A549 (cell line): ENCODE data around the gene FOXQ1.

ENCODE experiments used
- EHMT2 ChIP-seq: fragments of 200-600 bp; sonication (generic); IDR thresholded peaks from 2 replicates; pipeline ENCODE4 v1.6.1; 2016; ENCODE audit warnings: antibody characterized with exemption, low read depth, mild to moderate bottlenecking, moderate library complexity
- POLR2A ChIP-seq: IDR thresholded peaks from 2 replicates; pipeline ENCODE4 v1.6.1; 2012; ENCODE audit warnings: mild to moderate bottlenecking, low read length
- ZFP36 ChIP-seq: fragments of 450-650 bp; IDR thresholded peaks from 2 replicates; pipeline ENCODE4 v1.6.1; 2014; ENCODE audit warnings: borderline replicate concordance; ENCODE audit not compliant: partially characterized antibody
- TF ChIP-seq, protein P1 (sequence below): fragments of >200 bp; sonication (Bioruptor Twin); formaldehyde crosslinking; IDR thresholded peaks from 3 replicates; pipeline ENCODE4 v1.5.1; 2016

DNA sequence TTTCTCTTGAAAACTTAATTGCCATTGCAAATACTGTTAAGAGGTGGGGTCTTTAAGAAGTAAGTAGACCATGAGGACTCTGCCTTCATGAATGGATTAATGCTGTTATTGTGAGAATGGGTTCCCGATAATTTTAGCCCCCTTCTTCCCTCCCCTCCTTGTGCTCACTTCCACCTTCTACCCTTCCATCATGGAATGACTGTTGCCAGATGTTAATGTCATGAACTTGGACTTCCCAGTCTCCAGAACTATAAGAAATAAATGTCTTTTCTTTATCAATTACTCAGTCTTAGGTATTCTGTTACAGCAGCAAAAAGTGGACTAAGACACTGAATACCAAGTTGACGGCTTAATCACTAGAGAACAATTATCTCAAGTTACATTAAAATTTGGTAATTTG is 5.8 kb upstream of the FOXQ1 start:
- TF ChIP-seq EHMT2 = no peak
- TF ChIP-seq, protein P1, sequence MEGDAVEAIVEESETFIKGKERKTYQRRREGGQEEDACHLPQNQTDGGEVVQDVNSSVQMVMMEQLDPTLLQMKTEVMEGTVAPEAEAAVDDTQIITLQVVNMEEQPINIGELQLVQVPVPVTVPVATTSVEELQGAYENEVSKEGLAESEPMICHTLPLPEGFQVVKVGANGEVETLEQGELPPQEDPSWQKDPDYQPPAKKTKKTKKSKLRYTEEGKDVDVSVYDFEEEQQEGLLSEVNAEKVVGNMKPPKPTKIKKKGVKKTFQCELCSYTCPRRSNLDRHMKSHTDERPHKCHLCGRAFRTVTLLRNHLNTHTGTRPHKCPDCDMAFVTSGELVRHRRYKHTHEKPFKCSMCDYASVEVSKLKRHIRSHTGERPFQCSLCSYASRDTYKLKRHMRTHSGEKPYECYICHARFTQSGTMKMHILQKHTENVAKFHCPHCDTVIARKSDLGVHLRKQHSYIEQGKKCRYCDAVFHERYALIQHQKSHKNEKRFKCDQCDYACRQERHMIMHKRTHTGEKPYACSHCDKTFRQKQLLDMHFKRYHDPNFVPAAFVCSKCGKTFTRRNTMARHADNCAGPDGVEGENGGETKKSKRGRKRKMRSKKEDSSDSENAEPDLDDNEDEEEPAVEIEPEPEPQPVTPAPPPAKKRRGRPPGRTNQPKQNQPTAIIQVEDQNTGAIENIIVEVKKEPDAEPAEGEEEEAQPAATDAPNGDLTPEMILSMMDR = no peak
- no peak for TF ChIP-seq ZFP36
- TF ChIP-seq POLR2A = no peak
